GM23338 (cell line): ENCODE measurements around the gene OOSP4B. TPM values are rescaled to one million over a fixed set of nuclear protein-coding genes. Genes with fewer than 3 reads are reported as not detected.

Source experiments
- ATAC-seq: fragments of 200-7000 bp; cut with Tn5 transposase; 3 replicates; pipeline ENCODE4 v1.9.1; 2020
- DNase-seq: peaks from one replicate; pipeline ENCODE4 v3.0.0-alpha.2; 2015; ENCODE audit warnings: low spot score
- H2AFZ ChIP-seq: fragments of 200-600 bp; sonication (generic); 2 replicates; pipeline ENCODE4 v1.8.0; 2016; ENCODE audit warnings: antibody characterized with exemption, mild to moderate bottlenecking, moderate library complexity
- H3F3A ChIP-seq: fragments of 200-600 bp; sonication (generic); replicated peaks from 2 replicates; pipeline ENCODE4 v1.8.0; 2017; ENCODE audit warnings: antibody characterized with exemption, mixed run types, low read depth
- H3K27ac ChIP-seq: fragments of 200-600 bp; sonication (generic); 2 replicates; pipeline ENCODE4 v1.6.1; 2016; ENCODE audit warnings: low read depth
- H3K27me3 ChIP-seq: fragments of 200-600 bp; sonication (generic); 2 replicates; pipeline ENCODE4 v1.8.0; 2016; ENCODE audit warnings: mild to moderate bottlenecking, mixed run types, moderate library complexity; ENCODE audit not compliant: insufficient read depth
- H3K36me3 ChIP-seq: fragments of 200-600 bp; sonication (generic); 2 replicates; pipeline ENCODE4 v1.8.0; 2016; ENCODE audit warnings: mild to moderate bottlenecking; ENCODE audit not compliant: insufficient read depth
- H3K4me1 ChIP-seq: fragments of 200-600 bp; sonication (generic); 2 replicates; pipeline ENCODE4 v1.8.0; 2016; ENCODE audit warnings: mild to moderate bottlenecking, moderate library complexity; ENCODE audit not compliant: insufficient read depth
- H3K4me2 ChIP-seq: fragments of 200-600 bp; sonication (generic); 2 replicates; pipeline ENCODE4 v1.7.1; 2017; ENCODE audit warnings: mixed run types
- H3K4me3 ChIP-seq: fragments of 200-600 bp; sonication (generic); 2 replicates; pipeline ENCODE4 v1.6.1; 2016; ENCODE audit warnings: mixed run types
- H3K79me2 ChIP-seq: fragments of 200-600 bp; sonication (generic); replicated peaks from 2 replicates; pipeline ENCODE4 v1.8.0; 2017; ENCODE audit warnings: mild to moderate bottlenecking; ENCODE audit not compliant: insufficient read depth
- H3K9me2 ChIP-seq: fragments of 200-600 bp; sonication (generic); 2 replicates; pipeline ENCODE4 v1.8.0; 2017; ENCODE audit not compliant: insufficient read depth
- H4K20me1 ChIP-seq: fragments of 200-600 bp; sonication (generic); replicated peaks from 2 replicates; pipeline ENCODE4 v1.8.0; 2017; ENCODE audit warnings: mild to moderate bottlenecking; ENCODE audit not compliant: insufficient read depth
- H3K27ac Mint-ChIP-seq: 2 replicates; pipeline ENCODE4 v1.8.0; 2020; ENCODE audit warnings: inconsistent platforms, mild to moderate bottlenecking, moderate library complexity, mixed read lengths
- H3K27me3 Mint-ChIP-seq: 3 replicates; pipeline ENCODE4 v1.8.0; 2022; ENCODE audit warnings: low read depth, mild to moderate bottlenecking, moderate library complexity, mixed read lengths, inconsistent platforms; ENCODE audit not compliant: insufficient read depth, poor library complexity
- H3K36me3 Mint-ChIP-seq: 3 replicates; pipeline ENCODE4 v1.8.0; 2021; ENCODE audit warnings: low read depth, mild to moderate bottlenecking, inconsistent platforms, moderate library complexity, mixed read lengths
- H3K4me1 Mint-ChIP-seq: 3 replicates; pipeline ENCODE4 v1.8.0; 2020; ENCODE audit warnings: mild to moderate bottlenecking, inconsistent platforms, mixed read lengths
- H3K4me3 Mint-ChIP-seq: 3 replicates; pipeline ENCODE4 v1.8.0; 2021; ENCODE audit warnings: moderate library complexity, mild to moderate bottlenecking, inconsistent platforms, mixed read lengths
- H3K9me3 Mint-ChIP-seq: 3 replicates; pipeline ENCODE4 v1.8.0; 2020; ENCODE audit warnings: moderate library complexity, mild to moderate bottlenecking, inconsistent platforms, mixed read lengths
- CREB1 ChIP-seq: fragments of 250-450 bp; sonication (Bioruptor Pico); IDR thresholded peaks from 2 replicates; pipeline ENCODE4 v1.5.0; 2020; ENCODE audit warnings: low read depth, mild to moderate bottlenecking, moderate library complexity
- CTCF ChIP-seq, 2 experiments: fragments of 200-600 bp in 1 of 2; sonication (generic) in 1 of 2; conservative IDR thresholded peaks; 2 replicates each; pipeline versions ENCODE4 v1.5.1 to v1.6.1; 2016 to 2017; ENCODE audit warnings: antibody characterized with exemption in 2 of 2, low read depth in 2 of 2, mild to moderate bottlenecking in 2 of 2, moderate library complexity in 1 of 2
- ETS1 ChIP-seq: IDR thresholded peaks from 2 replicates; pipeline ENCODE4 v1.6.1; 2016; ENCODE audit warnings: antibody characterized with exemption
- EZH2 ChIP-seq: fragments of 200-600 bp; sonication (generic); IDR thresholded peaks from one replicate; pipeline ENCODE4 v1.8.0; 2017; ENCODE audit warnings: antibody characterized with exemption, mild to moderate bottlenecking, low read depth; ENCODE audit not compliant: unreplicated experiment
- EZH2phosphoT487 ChIP-seq: fragments of 200-600 bp; sonication (generic); IDR thresholded peaks from one replicate; pipeline ENCODE4 v1.8.1; 2018; ENCODE audit warnings: antibody characterized with exemption; ENCODE audit not compliant: unreplicated experiment
- JUNB ChIP-seq: IDR thresholded peaks from one replicate; pipeline ENCODE4 v1.6.1; 2016; ENCODE audit warnings: antibody characterized with exemption; ENCODE audit not compliant: unreplicated experiment
- NANOG ChIP-seq: IDR thresholded peaks from 2 replicates; pipeline ENCODE4 v1.6.1; 2016; ENCODE audit warnings: antibody characterized with exemption, borderline replicate concordance
- POLR2AphosphoS5 ChIP-seq: IDR thresholded peaks from 2 replicates; pipeline ENCODE4 v1.6.1; 2016; ENCODE audit warnings: antibody characterized with exemption, low read depth
- REST ChIP-seq: IDR thresholded peaks from one replicate; pipeline ENCODE4 v1.6.1; 2018; ENCODE audit warnings: antibody characterized with exemption; ENCODE audit not compliant: unreplicated experiment
- STAT1 ChIP-seq: IDR thresholded peaks from one replicate; pipeline ENCODE4 v1.6.1; 2016; ENCODE audit warnings: antibody characterized with exemption; ENCODE audit not compliant: unreplicated experiment
- ZNF114 ChIP-seq: fragments of 250-450 bp; sonication (Bioruptor Pico); IDR thresholded peaks from 2 replicates; pipeline ENCODE4 v1.5.0; 2020; ENCODE audit warnings: mild to moderate bottlenecking, moderate library complexity
- ZNF331 ChIP-seq: fragments of 250-450 bp; sonication (Bioruptor Pico); IDR thresholded peaks from 2 replicates; pipeline ENCODE4 v1.5.0; 2020; ENCODE audit warnings: low read depth, mild to moderate bottlenecking, moderate library complexity
- ZNF462 ChIP-seq: fragments of 250-450 bp; sonication (Bioruptor Pico); IDR thresholded peaks from 2 replicates; pipeline ENCODE4 v1.5.0; 2020; ENCODE audit warnings: mild to moderate bottlenecking, moderate library complexity
- polyA plus RNA-seq: library from polyadenylated mRNA; unstranded; fragments of >200 nt; fragmentation: Nextera tagmentation; extraction: Ambion mirVana; gene quantifications from 2 replicates; pipeline ENCODE4 v1.2.1, GENCODE V29; 2016
- total RNA-seq: library from RNA; depleted of rRNA; stranded (reverse); fragments of >200 nt; shearing (Covaris generic); gene quantifications from 2 replicates; pipeline ENCODE4 v1.2.3, GENCODE V29; 2014

Gene OOSP4B
- total and polyA plus RNA-seq, 2 experiments from 2014 or later: not detected

DNA sequence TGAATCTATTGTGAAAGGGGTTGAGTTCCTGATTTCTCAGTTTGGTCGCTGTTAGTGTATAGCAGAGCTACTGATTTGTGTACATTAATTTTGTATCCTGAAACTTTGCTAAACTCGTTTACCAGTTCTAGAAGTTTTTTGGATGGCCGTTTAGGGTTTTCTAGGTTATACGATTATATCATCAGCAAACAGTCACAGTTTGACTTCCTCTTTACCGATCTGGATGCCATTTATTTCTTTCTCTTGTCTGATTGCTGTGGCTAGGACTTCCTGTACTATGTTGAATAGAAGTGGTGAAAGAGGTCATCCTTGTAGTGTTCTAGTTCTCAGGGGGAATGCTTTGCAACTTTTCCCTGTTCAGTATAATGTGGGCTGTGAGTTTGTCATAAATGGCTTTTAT lies 24.6 kb upstream of the OOSP4B start:
- Histone ChIP-seq H3K79me2 (no peaks in the 10 kb centered on the region), H3F3A (no peaks in the 10 kb centered on the region), H3K27ac (no peak overlapping the region), H3K36me3 (peaks cover 2% of the 10 kb centered on the region; the same call in 1 of the 2 replicates), H3K4me3 (no peak overlapping the region), H4K20me1 (no peaks in the 10 kb centered on the region), H3K4me1 (no peaks in the 10 kb centered on the region), H3K4me2 (no peak overlapping the region), H3K27me3 (no peaks in the 10 kb centered on the region), H2AFZ (no peak overlapping the region), H3K9me2 (peaks cover 8% of the 10 kb centered on the region; the same call in 1 of the 2 replicates)
- H3K9me3 Mint-ChIP-seq: peaks cover 18% of the 10 kb centered on the region; the same call in 2 of the 3 replicates
- no peak overlapping the region for H3K27ac Mint-ChIP-seq
- DNase-seq: no peak
- H3K4me3 Mint-ChIP-seq: no peak overlapping the region
- H3K27me3 Mint-ChIP-seq: no peaks in the 10 kb centered on the region
- no peaks in the 10 kb centered on the region for H3K4me1 Mint-ChIP-seq
- ATAC-seq: no peak
- H3K36me3 Mint-ChIP-seq: no peaks in the 10 kb centered on the region
- no peak for TF ChIP-seq JUNB
- no peak for TF ChIP-seq ZNF462 (CRISPR knock-in tag)
- no peak for TF ChIP-seq STAT1
- TF ChIP-seq ZNF114 (CRISPR knock-in tag): no peak
- no peak for TF ChIP-seq CREB1 (CRISPR knock-in tag)
- no peak for TF ChIP-seq NANOG
- TF ChIP-seq ETS1: no peak
- no peak for TF ChIP-seq CTCF (conservative IDR thresholded peaks at IDR 0.05; ENCODE audit: low read depth in 2 of 2)
- TF ChIP-seq EZH2: no peak
- TF ChIP-seq REST: no peak
- TF ChIP-seq POLR2AphosphoS5: no peak
- no peak for TF ChIP-seq EZH2phosphoT487
- no peak for TF ChIP-seq ZNF331
